SKM-1 treated with dmso at 0.1 percent for 144 hours (cell line): ENCODE data around the gene PPHLN1.
"Not testable (repeated sequence)": the region's sequence is repeated elsewhere in the genome, so short reads cannot be mapped to it uniquely, and the experiment has no call there.

ENCODE experiments used
- DNase-seq: peaks from one replicate; lab custom pipeline; 2025; ENCODE audit not compliant: unreplicated experiment; lab: John Stamatoyannopoulos, UW

PPHLN1 gene

DNA sequence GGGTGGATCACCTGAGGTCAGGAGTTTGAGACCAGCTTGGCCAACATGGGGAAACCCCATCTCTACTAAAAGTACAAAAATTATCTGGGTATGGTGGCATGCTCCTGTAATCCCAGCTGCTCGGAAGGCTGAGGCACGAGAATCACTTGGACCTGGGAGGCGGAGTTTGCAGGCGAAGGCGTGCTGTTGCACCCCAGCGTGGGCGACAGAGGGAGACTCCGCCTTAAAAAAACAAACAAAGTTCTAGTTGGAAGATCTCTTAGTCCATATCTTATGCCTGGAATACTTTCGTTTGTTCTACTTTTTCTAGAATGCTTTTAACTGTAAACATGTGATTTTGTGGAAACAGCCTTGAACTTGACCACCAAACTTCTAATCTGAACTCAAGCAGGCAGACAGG, 38.7 kb downstream of the PPHLN1 start:
- DNase-seq: no peak

DNA sequence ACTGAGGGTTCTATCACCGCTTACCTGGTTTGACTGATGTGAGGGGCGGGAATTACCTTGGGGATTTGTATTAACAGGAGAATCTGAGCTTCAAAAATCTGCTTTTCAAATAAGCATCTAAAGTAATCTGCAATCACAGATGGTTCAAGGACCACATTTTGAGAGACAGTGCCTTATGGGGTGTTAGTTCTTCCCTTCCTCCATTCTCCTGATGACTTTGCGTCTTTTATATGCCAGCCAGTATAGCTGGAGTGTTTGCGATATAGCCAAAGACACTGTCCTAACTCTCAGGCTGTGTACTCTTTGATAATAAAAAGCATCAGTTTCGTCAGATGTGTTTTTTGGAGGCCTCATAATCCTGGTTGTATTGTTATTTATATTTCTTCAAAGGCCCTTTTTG, 39.5 kb downstream of the PPHLN1 start:
- no peak for DNase-seq

DNA sequence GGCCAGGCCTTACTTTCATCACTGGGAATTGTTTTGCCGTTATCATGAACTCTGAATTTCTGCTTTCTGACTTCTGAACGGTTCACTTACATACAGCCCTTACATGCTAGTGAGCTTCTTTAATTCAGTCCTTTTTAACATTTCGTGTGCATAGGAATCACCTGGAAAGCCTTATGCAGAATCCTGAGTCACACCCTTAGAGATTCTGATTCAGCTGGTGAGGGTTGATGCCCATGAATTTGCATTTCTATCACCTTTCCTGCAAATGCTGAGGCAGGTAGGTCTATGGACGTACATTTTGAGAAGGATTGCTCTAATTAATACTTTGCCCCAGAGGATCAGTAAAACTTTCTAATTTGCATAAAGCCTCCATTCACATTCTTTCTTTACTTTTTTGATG, 44.0 kb downstream of the PPHLN1 start:
- DNase-seq: no peak

DNA sequence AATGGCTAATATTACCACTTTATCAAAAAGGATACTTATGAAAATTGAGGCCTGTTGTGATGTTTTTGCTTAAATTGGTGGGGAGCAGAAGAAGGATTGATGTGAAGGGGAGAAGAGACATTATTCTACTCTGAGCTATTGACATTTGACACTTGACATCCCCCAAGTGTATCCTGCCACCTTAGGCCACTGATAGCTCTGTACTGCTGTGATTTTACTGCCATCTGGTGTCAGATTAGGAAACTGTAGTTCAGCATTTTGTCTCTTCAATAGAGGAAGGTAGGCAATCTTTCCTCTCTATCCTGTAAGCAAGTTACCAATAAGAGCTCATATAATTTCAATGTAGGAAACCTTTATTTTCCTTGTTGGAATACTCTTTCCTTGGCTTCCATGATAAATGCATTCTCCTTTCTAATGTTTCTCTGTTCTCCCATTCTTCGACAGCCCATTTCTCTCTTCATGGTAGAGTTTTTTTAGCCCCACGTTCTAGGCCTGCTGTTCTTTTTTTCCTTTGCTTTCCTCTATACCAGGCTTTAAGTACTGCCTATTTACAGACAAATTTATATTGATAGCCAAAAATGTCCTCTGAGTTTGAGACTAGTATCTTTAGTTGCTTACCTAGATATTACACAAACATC, 46.3 kb downstream of the PPHLN1 start:
- DNase-seq: peak; percentile 15

DNA sequence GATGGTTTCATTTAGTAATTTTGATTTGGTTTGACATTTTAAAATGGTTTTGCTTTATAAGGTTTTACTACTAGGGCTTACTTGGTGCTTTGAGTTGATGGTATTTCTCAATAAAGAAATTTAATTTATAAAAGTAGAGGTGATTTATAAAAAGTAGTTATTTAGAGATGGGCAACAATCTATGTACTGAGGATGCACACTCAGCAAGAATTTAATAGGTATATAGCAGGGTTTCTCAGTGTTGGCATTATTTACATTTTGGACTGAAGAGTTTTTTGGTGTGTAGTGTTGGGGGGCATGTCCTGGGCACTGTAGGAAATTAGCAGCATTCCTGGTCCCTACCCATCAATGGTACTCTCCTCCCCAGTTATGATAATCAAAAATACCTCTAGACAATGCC, 47.7 kb downstream of the PPHLN1 start:
- no peak for DNase-seq

DNA sequence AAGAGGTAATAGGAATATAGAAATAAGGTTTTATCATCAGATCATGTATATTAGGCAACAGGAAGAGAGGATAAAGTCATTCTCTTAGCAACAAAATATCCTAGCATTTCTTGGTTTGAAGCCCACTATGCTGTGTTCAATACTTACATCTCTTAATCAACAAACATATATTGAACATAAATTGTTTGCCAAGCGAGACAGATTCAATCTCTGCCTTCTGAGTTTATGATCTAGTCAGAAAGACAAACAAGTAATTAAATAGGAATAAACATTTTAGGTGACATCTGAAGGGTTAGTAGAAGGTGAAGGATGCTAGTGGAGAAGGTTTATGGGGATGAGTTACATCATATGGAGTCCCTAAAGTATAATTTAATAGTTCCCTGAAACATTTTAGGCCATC, 54.8 kb downstream of the PPHLN1 start:
- no peak for DNase-seq

DNA sequence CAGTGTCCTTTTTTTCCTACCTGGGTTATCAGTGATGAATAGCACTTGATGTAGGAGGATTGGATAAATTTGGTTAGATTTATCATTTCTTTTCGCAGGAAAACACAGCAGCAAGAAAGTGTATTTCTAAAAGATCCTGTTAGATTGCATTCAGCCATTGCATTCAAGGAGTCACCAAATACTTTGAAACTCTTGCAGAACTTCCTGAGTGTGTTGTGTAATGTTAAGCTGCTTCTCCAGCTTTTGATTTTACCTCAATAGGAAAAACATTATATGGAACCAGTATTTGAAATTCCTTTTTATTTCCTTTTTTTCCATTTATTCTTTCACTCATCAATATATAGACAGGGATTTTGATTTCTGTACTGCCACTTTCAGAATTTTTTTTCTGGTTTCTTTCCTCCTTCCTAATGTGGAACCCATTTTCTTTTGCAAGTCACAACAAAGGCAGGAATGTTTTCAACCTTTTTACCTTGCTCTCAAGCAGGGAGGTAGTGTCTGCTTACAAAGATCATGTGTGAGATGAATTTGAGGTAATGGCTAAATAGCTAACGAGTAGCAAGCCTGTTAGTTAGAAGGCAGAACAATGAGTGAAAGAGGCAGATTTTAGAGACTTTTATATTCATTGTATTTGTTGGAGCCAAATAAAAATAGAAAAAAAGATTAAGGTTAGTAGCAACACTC, 56.2 kb downstream of the PPHLN1 start:
- DNase-seq: no peak

DNA sequence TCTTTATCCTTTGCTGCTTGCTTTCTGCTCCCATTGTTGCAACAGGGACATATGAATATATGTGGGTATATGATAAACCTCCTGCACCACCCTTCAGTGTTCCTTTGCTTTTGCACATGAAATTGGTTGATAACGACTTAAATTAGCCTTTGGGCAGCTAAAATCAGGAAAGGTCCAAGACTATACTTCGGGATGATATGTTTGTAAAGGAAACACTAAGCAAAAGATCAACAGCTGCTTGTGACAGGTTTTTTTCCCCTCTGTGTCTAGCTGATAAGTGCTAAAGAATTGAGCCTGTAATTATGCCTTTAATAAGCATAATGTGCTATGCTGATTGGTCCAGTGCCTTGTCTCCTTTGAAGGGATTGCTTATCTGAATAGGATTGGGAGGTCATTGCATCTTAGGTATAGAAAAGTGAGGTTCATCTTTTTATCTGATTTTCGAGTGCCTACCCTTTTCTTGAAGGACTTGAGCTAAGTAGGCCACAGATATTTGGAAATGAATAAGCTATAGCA, 59.4 kb downstream of the PPHLN1 start:
- no peak for DNase-seq

DNA sequence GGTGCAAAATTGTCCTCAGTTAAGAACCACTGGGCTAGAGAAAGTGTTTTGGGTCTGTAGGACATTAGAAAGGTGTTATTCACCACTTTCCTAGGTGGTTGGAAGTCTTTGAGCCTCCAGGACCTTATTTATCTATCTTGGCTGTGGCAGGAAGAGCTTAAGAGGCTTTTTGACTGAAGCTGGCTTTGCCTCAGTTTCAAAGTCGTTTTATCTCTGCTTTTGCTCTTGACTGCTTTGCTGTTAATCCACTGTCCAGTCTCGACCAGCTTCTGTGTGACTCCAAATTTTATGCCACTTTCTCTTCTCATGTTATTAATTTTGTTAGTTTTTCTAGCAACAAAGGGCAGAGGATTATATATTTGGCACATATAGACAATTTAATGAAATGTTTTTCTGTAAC, 60.3 kb downstream of the PPHLN1 start:
- no peak for DNase-seq

DNA sequence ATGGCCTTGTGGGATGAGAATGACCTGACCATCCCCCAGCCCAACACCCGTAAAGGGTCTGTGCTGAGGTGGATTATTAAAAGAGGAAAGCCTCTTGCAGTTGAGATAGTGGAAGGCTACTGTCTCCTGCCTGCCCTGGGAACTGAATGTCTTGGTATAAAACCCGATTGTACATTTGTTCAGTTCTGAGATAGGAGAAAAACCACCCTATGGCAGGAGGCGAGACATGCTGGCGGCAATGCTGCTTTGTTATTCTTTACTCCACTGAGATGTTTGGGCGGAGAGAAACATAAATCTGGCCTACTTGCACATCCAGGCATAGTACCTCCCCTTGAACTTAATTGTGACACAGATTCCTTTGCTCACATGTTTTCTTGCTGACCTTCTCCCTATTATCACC, 62.1 kb downstream of the PPHLN1 start:
- DNase-seq: not testable (repeated sequence)

DNA sequence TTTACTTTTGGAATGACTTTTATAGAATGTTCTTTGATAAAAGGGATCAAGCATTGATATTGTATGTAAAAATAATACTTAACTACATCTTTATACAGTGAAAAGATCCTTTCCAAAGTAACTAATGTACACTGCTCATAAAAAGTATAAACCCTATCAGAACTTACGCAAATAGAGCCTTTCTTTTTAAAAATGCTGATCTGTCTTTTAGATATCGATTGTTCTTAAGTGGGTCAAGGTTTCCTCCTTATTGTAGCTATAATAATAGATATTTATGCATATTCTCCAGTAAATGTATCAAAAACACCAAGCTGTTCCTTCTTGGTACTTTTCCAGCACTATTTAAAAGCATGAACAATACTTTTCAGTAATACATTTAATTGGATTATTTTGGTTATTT, 68.5 kb downstream of the PPHLN1 start:
- no peak for DNase-seq

DNA sequence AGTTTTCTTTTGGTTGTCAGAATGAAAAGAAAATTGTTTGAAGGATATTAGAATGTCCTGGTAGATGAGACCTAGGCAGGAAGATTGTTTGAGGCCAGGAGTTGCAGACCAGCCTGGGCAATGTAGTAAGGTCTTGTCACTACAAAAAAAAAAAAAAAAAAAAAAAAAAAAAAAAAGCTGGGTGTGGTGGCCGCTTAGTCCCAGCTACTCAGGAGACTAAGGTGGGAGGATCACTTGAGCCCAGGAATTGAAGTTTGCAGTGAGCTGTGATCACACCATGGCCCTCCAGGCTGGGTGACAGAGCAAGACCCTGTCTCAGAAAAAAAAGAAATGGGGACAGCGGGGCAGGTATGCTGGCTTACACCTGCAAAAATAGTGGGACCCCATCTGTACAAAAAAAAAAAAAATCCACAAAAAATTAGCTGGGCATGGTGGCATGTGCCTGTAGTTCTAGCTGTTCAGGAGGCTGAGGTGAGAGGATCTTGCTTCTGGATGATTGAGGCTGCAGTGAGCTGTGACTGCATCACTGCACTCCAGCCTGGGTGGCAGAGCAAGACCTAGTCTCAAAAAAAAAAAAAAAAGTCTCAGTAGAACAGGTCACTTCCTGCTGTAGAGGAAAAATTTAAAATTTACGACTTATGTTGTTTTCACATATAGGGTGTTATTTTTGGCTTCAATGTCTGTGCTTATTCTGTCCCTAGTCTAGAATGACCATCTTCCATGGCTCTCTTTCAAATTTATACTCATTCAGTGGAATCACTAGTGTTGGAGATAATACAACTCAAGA, 70.7 kb downstream of the PPHLN1 start:
- no peak for DNase-seq

DNA sequence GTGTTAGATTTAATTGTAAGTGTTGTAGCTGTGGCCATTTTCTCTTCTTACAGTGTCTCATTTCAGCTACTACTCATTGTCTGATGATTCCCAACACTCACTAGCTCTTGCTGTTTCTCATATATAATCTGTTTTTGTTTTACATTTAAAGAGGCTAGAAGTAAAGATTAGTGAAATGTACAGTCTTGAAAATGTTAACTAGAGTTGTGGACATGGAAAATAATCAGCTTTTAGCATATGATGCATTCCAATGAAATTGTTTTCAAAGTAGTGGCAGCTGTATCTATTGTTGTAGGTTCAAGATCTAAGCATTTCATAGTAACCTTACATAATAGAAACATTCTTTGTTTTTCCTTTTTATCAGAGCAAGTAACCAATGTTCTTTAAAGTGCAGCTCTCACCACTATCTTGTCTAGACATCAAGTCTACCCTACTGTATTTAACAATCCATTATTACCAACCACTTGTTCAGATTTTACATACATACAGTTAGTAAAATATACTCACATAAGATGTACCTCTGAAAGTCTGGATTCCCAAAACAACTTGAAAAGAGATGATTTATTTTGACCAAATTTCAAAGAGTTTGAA, 76.9 kb downstream of the PPHLN1 start:
- no peak for DNase-seq

DNA sequence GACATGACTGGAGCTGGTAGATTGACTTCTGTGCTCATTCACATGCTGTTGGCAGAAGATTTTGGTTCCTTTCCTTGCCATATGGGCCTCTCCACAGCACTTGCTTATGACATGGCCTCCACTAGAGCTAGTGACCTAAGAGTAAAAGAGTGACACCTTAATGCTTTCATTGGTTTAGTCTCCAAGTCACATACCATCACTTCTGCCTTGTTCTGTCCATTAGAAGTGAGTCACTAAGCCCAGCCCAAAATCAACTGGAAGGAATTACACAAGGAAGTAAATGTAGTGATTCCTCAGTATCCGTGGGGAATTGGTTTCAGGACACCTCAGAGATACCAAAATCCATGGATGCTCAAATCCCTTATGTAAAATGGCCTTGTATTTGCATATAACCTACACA, 81.3 kb downstream of the PPHLN1 start:
- no peak for DNase-seq

DNA sequence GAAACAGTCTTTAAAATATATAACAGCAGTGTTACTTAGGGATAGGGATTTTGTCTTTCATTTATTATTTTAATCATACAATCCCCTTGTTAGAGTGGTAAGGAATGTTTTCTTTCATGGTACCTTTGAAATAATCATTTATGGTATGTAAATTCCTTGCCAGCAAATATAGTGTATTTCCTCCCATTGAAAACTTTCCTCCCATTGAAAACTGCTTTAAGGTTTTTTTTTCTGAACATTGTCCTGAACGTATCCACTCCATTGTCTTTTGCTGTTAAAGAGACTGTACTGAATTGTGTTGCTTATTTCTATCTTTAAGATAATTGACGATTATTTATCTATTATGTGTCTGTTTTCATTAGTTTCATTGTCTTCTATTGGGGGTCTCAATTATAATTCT, 83.5 kb downstream of the PPHLN1 start:
- no peak for DNase-seq

DNA sequence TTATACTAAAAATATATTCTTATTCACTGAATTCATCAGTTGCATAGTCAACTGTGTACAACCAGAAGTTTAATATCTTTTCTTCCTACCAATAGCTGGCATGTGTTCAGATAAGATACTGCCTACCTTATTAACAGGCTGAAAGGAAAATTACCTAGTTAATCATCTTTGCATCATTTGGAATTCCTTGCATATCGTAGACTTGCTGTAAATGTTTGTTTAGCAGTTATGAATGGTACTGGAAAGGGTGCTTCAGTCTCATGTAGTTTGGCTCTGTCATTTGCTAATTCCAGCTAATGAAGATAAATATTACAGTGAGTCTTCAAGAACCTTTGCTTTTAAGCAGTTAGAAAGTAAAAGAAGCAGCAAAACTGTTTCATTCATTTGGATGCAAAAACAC, 84.4 kb downstream of the PPHLN1 start:
- DNase-seq: no peak

DNA sequence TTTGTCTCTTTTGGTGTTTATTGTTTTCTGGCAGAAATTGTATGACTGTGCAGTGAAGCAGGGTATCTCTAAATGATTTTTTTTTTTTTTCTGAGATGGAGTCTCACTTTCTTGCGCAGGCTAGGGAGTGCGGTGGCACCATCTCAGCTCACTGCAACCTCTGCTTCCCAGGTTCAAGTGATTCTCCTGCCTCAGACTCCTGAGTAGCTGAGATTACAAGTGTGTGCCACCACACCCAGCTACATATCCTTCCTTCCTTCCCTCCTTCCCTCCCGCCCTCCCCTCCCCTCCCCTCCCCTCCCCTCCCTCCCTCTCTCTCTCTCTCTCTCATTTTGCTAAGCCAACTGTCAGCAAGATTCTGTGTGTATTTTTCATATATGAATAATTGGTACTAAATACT, 94.4 kb downstream of the PPHLN1 start:
- no peak for DNase-seq

DNA sequence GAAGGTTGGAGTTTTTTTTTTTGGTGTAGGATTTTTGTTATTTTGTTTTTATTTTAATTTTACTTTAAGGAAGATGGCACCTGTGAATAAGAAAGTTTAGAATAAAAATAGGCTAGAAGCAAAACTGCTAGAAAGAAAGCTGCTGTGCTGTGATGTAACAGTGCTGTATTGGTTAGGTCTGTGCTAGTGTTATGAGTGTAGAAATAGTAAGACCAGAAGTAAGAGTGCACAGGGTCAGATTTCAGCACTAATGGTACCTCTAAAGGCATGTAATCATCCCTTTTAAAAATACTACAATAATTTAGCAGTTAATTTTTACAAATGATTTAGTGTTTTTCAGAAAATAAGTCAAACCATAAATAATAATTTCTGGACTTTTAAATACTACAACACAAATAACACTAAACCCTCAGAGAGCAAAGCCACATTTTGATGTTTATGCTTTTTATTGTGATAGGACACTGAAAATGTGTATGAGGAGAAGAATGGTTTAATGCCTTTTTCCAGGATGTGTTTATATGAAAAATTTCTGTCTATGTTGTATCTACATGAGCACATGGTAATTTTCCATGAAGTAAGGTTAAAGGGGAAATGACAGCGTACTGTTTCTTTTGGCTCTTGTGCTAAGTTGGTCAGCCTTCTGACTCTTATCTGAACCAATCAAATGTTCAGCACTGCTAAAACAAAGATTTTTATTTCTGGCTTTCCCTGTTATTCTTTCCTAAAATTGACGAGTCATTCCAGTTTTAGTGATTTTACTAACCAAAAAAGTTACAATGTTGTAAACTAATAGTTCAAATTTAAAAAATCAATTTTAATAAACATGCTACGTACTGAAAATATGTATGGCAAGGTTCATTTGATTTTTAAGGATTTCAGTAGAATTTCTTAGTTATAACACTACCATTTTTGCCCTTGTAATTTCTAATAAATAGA, 96.1 kb downstream of the PPHLN1 start:
- DNase-seq: no peak

DNA sequence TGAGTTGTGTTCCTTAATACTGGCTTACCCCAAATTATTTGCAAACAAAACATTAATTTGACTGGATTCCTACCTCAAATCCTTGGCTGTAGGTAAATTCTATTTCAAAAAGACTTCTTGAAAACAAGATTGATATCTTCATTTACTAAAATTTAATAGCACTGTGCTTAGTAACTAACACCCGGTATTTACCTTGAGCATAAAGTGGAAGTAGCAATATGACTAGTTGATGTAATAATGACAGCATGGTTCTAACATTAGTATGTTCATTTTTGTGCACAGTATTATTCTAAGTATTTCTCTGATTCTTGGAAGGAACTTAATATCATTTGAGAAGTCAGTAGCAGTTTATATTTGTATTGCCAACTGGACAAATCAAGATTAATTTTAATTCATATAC, 96.8 kb downstream of the PPHLN1 start:
- DNase-seq: no peak

DNA sequence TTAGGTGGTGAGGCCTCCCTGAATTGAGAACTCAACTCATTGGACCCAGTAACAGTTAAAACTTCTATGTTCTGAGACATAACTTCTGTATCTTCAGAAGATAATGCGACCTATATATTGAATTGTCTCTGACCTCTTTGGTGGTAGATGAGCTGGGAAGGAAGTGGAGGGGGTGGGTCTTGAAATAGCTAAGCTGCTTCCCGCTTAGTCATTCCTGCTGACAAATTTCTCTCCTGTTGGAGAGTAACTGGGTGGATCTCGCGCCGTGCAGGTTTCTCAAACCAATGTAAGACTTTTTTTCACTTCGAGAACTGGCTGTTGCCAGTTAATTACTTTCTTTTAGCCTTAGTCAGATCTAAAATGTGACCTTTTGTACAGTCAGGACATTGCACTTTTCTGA, 100.8 kb downstream of the PPHLN1 start:
- no peak for DNase-seq

DNA sequence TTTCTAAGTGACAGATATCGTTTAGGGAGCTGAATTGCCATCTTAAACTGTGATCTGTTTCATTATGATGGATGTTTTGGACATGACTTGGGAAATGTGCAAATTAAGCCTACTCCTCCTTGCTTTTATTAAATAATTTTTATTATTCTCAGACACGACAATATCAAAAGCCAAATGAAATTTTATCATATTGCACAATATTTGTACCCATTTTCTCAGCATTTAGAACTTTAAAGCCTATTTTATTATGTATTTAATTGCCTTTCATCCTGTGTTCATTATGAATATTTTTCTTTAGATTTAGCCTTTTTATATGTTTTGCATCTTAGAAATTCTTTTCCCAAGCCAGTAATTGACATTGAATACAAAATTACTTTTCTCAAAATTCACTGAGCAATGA, 102.9 kb downstream of the PPHLN1 start:
- no peak for DNase-seq
